ENCODE results near the gene APCDD1L.

APCDD1L gene

GRCh38 chr20:58515233-58516212, at the start of gene APCDD1L:
Gene APCDD1L, minus strand, starts transcription at chr20:58515399. Its CDS starts 692 bp downstream, at chr20:58514707.
- Mint-ChIP-seq H3K36me3 (ENCODE audit: low read depth) (no peaks in the 10 kb centered on the region), H3K9me3 (no peaks in the 10 kb centered on the region), H3K27me3 (ENCODE audit: low read depth, poor library complexity) (peaks cover 4% of the 10 kb centered on the region), H3K27ac (no peak within 1 kb of the TSS), H3K4me1 (no peaks in the 10 kb centered on the region), H3K4me3 (peak within 1 kb of the TSS; percentile 75)
- peak; percentile 18 for DNase-seq
- no peak for TF ChIP-seq CTCF (IDR thresholded peaks at IDR 0.05)

- H3K36me3 Mint-ChIP-seq (ENCODE audit: low read depth) = peaks cover 7% of the 10 kb centered on the region
- peaks cover 10% of the 10 kb centered on the region for H3K9me3 Mint-ChIP-seq
- no peak for DNase-seq
- TF ChIP-seq CTCF (IDR thresholded peaks at IDR 0.05) = no peak
- H3K27ac Mint-ChIP-seq = no peak overlapping the region
- H3K4me3 Mint-ChIP-seq = no peak overlapping the region
- peaks cover 34% of the 10 kb centered on the region for H3K4me1 Mint-ChIP-seq
- peaks cover 34% of the 10 kb centered on the region for H3K27me3 Mint-ChIP-seq (ENCODE audit: low read depth, poor library complexity)
These were observed 44.1 kb upstream of the APCDD1L start for GRCh38 chr20:58559368-58559729.

GRCh38 chr20:58558486-58559367, 43.5 kb upstream of the APCDD1L start:
- Mint-ChIP-seq H3K36me3 (ENCODE audit: low read depth) (peaks cover 6% of the 10 kb centered on the region), H3K9me3 (peaks cover 6% of the 10 kb centered on the region), H3K4me1 (peaks cover 40% of the 10 kb centered on the region), H3K4me3 (no peak overlapping the region), H3K27me3 (ENCODE audit: low read depth, poor library complexity) (peaks cover 34% of the 10 kb centered on the region), H3K27ac (peak overlapping the region; percentile 17)
- peak; percentile 15 for TF ChIP-seq CTCF (IDR thresholded peaks at IDR 0.05)
- peak; percentile 35 for DNase-seq

- no peak for TF ChIP-seq CTCF (IDR thresholded peaks at IDR 0.05)
- Mint-ChIP-seq H3K9me3 (no peaks in the 10 kb centered on the region), H3K27ac (peak overlapping the region; percentile 71), H3K4me3 (no peak overlapping the region), H3K36me3 (ENCODE audit: low read depth) (no peaks in the 10 kb centered on the region), H3K4me1 (peaks cover 49% of the 10 kb centered on the region), H3K27me3 (ENCODE audit: low read depth, poor library complexity) (peaks cover 34% of the 10 kb centered on the region)
- DNase-seq = no peak
These were observed 42.6 kb upstream of the APCDD1L start for GRCh38 chr20:58557733-58558342.

GRCh38 chr20:58556961-58557360, 41.8 kb upstream of the APCDD1L start:
- H3K4me3 Mint-ChIP-seq = peak overlapping the region; percentile 13
- H3K9me3 Mint-ChIP-seq = peaks cover 2% of the 10 kb centered on the region
- no peak for TF ChIP-seq CTCF (IDR thresholded peaks at IDR 0.05)
- H3K36me3 Mint-ChIP-seq (ENCODE audit: low read depth) = peaks cover 1% of the 10 kb centered on the region
- DNase-seq = no peak
- peaks cover 29% of the 10 kb centered on the region for H3K27me3 Mint-ChIP-seq (ENCODE audit: low read depth, poor library complexity)
- H3K4me1 Mint-ChIP-seq = peaks cover 55% of the 10 kb centered on the region
- H3K27ac Mint-ChIP-seq = no peak overlapping the region
